Midbrain (tissue), 1 donor: Measurements from ENCODE around the gene RGS14.
"Not testable (repeated sequence)": the region's sequence is repeated elsewhere in the genome, so short reads cannot be mapped to it uniquely, and the experiment has no call there.

Source experiments
- DNase-seq: peaks from one replicate; lab custom pipeline; 2025; lab: John Stamatoyannopoulos, UW

RGS14 gene

GRCh38 chr5:177346820-177347219 is 10.9 kb upstream of the RGS14 start:
- no peak for DNase-seq

GRCh38 chr5:177347699-177348098 is 10.0 kb upstream of the RGS14 start:
- no peak for DNase-seq

- no peak for DNase-seq
Observed at GRCh38 chr5:177349362-177349647, 8.4 kb upstream of the RGS14 start.

GRCh38 chr5:177349762-177350161 is 8.0 kb upstream of the RGS14 start:
- DNase-seq: no peak

GRCh38 chr5:177350776-177351391 is 6.8 kb upstream of the RGS14 start:
- DNase-seq: no peak

- DNase-seq: peak; percentile 97
Observed at GRCh38 chr5:177351392-177352329, 6.1 kb upstream of the RGS14 start, which contains the start of gene LMAN2. LMAN2 (minus strand) TSS chr5:177351668; CDS start chr5:177351647, 21 bp downstream.

- no peak for DNase-seq
Observed at GRCh38 chr5:177353093-177353492, 4.6 kb upstream of the RGS14 start.

GRCh38 chr5:177354256-177354655 is 3.5 kb upstream of the RGS14 start:
- DNase-seq: no peak

- DNase-seq: no peak
Observed at GRCh38 chr5:177354711-177355110, 3.0 kb upstream of the RGS14 start.

GRCh38 chr5:177355162-177355867 is 2.4 kb upstream of the RGS14 start:
- no peak for DNase-seq

GRCh38 chr5:177355868-177356168 is 1.9 kb upstream of the RGS14 start:
- DNase-seq: no peak

- DNase-seq: no peak
Observed at GRCh38 chr5:177356746-177357145, 978 bp upstream of the RGS14 start.

GRCh38 chr5:177357146-177357458 is 622 bp upstream of the RGS14 start:
- DNase-seq: no peak

- no peak for DNase-seq
Observed at GRCh38 chr5:177358370-177358819, 671 bp downstream of the RGS14 start.

GRCh38 chr5:177359451-177359851 is 1.7 kb downstream of the RGS14 start:
- DNase-seq: no peak

- DNase-seq: no peak
Observed at GRCh38 chr5:177359860-177360259, 2.1 kb downstream of the RGS14 start.

- not testable (repeated sequence) for DNase-seq
Observed at GRCh38 chr5:177360740-177361139, 3.0 kb downstream of the RGS14 start.

GRCh38 chr5:177361418-177362291 is 3.9 kb downstream of the RGS14 start:
- no peak for DNase-seq

GRCh38 chr5:177362292-177362609 is 4.5 kb downstream of the RGS14 start:
- no peak for DNase-seq

- no peak for DNase-seq
Observed at GRCh38 chr5:177362610-177363507, 5.1 kb downstream of the RGS14 start.

- DNase-seq: no peak
Observed at GRCh38 chr5:177363565-177363964, 5.8 kb downstream of the RGS14 start.
